Astrocyte of the cerebellum (primary cell): Measurements from ENCODE around the gene GIMAP4.
"Not testable (repeated sequence)": the region's sequence is repeated elsewhere in the genome, so short reads cannot be mapped to it uniquely, and the experiment has no call there.

Source experiments
- DNase-seq: peaks from one replicate; pipeline ENCODE4 v3.0.0-alpha.2; 2011; ENCODE audit warnings: low read depth
- H3K4me3 ChIP-seq: 2 replicates; pipeline ENCODE4 v1.5.1; 2011; ENCODE audit warnings: mild to moderate bottlenecking, low read depth, low read length, moderate library complexity
- in situ Hi-C: cut with HindIII; loops from 2 replicates; pipeline ENCODE4 v1.10.0; 2017; ENCODE audit warnings: low sequenced_read_pairs
- TF ChIP-seq, protein P1 (sequence below): IDR thresholded peaks from 2 replicates; pipeline ENCODE4 v1.5.1; 2012; ENCODE audit warnings: low read length, low read depth, moderate library complexity, mild to moderate bottlenecking; ENCODE audit errors: missing control alignments

The GIMAP4 gene

DNA sequence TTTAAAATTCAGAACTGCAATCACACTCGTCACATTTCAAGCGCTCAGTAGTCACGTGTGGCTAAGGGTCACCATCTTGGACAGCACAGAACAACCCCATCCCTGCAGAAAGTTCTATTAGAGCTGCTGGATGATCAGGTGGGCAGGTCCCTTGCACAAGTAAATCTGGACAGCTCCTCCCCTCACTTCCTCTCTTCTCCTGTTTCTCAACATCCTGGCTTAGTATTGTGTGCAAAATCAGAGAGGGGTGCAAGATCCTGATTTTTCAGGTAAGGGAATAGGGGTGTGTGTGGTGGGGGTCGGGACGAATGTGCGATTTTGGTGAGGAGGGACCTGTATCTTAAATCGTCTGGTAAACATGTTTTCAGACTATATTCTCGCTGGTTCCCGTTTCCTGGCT, at the start of gene GIMAP4:
TSS of gene GIMAP4 (plus strand) at position 222 of the 400 bp plus-strand sequence. CDS start 2,512 bp downstream, outside the sequence.
- TF ChIP-seq, protein P1, sequence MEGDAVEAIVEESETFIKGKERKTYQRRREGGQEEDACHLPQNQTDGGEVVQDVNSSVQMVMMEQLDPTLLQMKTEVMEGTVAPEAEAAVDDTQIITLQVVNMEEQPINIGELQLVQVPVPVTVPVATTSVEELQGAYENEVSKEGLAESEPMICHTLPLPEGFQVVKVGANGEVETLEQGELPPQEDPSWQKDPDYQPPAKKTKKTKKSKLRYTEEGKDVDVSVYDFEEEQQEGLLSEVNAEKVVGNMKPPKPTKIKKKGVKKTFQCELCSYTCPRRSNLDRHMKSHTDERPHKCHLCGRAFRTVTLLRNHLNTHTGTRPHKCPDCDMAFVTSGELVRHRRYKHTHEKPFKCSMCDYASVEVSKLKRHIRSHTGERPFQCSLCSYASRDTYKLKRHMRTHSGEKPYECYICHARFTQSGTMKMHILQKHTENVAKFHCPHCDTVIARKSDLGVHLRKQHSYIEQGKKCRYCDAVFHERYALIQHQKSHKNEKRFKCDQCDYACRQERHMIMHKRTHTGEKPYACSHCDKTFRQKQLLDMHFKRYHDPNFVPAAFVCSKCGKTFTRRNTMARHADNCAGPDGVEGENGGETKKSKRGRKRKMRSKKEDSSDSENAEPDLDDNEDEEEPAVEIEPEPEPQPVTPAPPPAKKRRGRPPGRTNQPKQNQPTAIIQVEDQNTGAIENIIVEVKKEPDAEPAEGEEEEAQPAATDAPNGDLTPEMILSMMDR = no peak
- no peak within 1 kb of the TSS for H3K4me3 ChIP-seq

DNA sequence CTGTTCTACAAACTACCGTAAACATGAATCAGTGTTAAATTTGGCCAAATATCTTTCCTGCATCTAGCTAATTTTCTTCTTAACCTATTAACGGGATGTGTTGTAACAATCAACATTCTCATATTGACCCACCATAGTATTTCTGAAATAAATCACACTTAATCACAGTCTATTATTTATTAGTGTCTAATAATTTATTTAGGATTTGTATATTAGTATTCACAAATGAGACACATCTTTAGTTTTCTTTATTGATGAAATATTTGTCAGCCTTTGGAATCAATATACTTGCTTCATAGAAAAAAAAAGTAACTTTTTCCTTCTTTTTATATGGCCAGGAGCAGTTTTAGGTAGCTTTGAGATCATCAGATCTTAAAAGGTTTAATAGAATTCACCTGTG, 47.9 kb upstream of the GIMAP4 start:
- in situ Hi-C loops = no loop called here
- no peak overlapping the region for H3K4me3 ChIP-seq
- no peak for DNase-seq
- TF ChIP-seq, protein P1 = no peak

More for the DNA sequence above, at the start of gene GIMAP4:
- in situ Hi-C loops = no loop called here
- DNase-seq = no peak

DNA sequence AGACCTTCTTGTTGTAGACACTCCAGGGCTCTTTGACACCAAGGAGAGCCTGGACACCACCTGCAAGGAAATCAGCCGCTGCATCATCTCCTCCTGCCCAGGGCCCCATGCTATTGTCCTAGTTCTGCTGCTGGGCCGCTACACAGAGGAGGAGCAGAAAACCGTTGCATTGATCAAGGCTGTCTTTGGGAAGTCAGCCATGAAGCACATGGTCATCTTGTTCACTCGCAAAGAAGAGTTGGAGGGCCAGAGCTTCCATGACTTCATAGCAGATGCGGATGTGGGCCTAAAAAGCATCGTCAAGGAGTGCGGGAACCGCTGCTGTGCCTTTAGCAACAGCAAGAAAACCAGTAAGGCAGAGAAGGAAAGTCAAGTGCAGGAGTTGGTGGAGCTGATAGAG, 47.0 kb upstream of the GIMAP4 start:
- in situ Hi-C loops = no loop called here
- no peak for DNase-seq
- H3K4me3 ChIP-seq = no peak overlapping the region
- TF ChIP-seq, protein P1 = no peak

DNA sequence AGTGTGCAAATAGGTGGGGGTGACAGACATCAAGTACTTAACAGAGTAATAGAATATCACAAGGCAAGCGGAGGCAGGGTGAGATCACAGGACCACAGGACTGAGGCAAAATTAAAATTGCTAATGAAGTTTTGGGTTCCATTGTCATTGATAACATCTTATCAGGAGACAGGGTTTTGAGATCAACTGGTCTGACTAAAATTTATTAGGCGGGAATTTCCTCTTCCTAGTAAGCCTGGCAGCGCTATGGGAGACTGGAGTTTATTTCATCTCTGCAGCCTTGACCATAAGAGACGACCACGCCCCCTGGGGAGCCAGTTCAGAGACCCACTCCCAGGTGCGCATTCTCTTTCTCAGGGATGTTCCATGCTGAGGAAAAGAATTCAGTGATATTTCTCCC, 44.3 kb upstream of the GIMAP4 start:
- in situ Hi-C loops, H3K4me3 ChIP-seq, DNase-seq: not testable (repeated sequence)

DNA sequence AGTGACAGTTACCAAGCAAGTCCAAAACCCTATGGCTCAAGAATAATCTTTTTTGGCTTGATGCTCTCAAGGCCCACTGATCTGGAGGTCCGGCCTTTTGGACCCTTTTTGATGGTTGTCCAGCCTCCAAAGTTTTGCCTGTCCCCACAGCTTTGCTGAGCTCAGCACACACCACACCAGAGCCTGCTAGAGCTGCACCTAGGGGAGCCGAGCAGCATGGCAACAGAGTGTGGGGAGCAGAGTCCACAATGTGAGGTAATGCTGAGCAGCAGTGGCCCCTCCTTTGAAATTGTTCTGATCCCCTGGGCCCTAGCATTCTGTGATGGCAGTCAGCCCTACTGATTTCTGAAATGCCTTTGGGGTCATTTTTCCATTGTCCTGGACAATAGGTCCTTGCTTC, 43.2 kb upstream of the GIMAP4 start:
- no peak overlapping the region for H3K4me3 ChIP-seq
- in situ Hi-C loops = no loop called here
- DNase-seq = no peak
- TF ChIP-seq, protein P1 = no peak

DNA sequence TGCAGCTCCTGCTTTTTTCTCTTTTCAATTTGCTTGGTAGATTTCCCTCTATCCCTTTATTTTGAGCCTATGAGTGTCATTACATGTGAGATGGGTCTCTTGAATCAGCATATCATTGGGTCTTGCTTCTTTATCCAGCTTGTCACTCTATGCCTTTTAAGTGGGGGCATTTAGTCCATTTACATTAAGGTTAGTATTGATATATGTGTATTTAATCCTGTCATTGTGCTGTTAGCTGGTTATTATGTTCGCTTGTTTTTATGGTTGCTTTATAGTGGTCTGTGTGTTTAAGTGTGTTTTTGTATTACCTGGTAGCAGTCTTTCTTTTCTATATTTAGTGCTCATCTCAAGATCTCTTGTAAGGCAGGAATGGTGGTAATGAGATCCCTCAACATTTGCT, 35.5 kb upstream of the GIMAP4 start:
- in situ Hi-C loops = no loop called here
- H3K4me3 ChIP-seq = no peak overlapping the region
- DNase-seq = no peak
- TF ChIP-seq, protein P1 = no peak

DNA sequence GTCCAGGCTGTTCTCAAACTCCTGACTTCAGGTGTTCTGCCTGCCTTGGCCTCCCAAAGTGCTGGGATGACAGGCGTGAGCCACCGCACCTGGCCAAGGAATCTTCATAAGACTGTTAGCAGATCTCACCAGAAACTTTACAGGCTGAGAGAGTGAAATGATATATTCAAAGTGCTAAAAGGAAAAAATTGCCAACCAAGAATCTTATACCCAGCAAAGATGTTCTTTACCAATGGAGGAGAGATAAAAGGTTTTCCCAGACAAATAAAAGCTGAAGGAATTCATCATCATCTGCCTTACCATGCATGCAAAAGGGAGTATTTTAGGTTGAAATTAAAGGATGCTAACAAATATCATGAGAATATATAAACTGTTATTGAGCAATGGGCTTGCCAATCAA, 28.9 kb upstream of the GIMAP4 start:
- TF ChIP-seq, protein P1 = no peak

More for the DNA sequence above, 28.9 kb upstream of the GIMAP4 start:
- no peak overlapping the region for H3K4me3 ChIP-seq
- in situ Hi-C loops = no loop called here
- no peak for DNase-seq
